NCI-H2227 (cell line): Measurements from ENCODE around the gene C2orf42.
"Not testable (repeated sequence)": the region's sequence is repeated elsewhere in the genome, so short reads cannot be mapped to it uniquely, and the experiment has no call there.

ENCODE experiments used
- DNase-seq: peaks from one replicate; lab custom pipeline; 2025; ENCODE audit not compliant: unreplicated experiment; lab: John Stamatoyannopoulos, UW

C2orf42 gene

GRCh38 chr2:70132244-70133126, 58.3 kb downstream of the C2orf42 start:
- peak; percentile 37 for DNase-seq

- not testable (repeated sequence) for DNase-seq
These were observed 59.3 kb downstream of the C2orf42 start for GRCh38 chr2:70131344-70132143.

- no peak for DNase-seq
These were observed 62.8 kb downstream of the C2orf42 start for GRCh38 chr2:70128005-70128404.

- DNase-seq: no peak
These were observed 64.4 kb downstream of the C2orf42 start for GRCh38 chr2:70126413-70126812.

DNA sequence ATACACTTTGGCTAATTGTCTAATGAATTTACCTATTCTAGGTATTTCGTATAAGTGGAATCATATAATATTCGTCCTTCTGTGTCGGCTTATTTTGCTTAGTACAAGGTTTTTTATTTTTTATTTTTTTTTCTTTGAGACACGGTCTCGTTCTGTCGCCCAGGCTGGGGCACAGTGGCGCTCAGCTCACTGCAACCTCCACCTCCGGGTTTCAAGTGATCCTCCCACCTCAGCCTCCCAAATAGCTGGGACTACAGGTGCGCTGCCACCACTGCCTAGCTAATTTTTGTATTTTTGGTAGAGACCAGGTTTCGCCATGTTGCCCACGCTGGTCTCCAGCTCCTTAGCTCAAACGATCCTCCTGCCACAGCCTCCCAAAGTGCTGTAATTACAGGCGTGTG, 65.3 kb downstream of the C2orf42 start:
- DNase-seq: no peak

DNA sequence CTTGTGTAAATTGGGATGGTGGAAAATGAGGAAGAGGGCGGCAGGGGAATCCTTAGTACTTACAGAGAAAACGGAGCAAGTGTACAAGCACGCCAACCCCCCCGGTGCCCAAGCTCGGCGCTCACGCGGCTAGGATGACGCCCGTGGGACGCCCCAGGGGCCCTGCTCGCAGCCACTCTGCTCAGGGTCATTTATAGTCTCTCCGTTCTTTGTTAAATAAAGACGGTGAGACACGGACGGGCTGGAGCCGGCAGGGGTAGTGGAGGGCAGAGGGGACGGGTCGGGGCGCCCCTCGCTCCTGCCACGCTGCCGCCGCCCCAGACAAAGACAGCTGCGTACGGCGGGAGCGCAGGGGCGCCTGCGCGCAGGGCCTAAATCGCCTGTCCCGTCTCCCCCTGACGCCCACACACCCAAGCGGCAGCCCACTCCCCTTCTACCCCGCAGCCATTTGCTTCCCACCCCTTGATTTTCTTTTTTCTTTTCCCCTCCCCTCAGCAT, 65.8 kb downstream of the C2orf42 start:
- DNase-seq: peak; percentile 82

DNA sequence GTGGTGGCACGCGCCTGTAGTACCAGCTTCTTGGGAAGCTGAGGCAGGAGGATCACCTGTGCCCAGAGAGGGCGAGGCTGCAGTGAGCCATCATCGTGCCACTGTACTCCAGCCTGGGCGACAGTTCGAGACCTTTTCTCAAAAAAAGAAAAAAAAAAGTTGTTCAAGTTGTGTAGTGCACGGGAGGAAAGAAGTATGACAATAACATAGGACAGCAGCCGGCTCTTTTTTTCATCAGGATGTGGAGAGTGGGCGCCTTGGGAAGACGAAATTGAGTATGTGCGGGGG, 67.0 kb downstream of the C2orf42 start:
- no peak for DNase-seq

DNA sequence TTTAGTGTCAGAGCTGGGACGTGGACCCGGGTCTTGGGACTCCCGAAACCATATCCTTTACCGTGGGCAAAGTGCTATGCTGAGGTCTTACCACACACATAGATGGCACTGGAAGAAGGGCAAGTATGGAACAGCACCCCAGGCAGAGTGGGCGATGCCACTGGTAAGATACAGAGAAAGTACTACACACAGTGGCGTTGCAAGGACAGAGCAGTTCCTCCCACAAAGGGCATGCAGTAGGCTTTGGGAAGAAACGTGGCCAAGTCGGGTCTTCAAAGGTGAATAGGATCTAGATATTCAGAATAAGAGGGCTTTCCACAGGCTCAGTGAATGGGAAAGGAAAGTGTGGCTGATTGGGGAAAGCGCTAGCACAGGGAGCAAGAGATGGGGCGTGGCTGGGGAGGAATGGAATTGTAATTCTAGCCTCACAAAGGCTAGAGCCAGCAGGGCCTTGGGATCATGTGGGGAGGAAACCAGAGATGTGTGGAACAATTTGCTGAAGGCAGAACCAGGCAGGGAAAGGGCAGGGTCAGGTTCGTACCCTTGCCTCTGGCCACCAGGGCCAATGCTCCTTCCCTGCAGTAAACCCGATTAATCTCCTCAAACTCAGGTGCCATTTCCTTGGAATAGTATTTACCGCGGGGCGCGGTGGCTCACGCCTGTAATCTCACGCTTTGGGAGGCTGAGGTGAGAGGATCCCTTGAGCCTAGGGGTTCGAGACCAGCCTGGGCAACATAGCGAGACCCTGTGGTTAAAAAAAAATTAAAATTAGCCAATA, 67.6 kb downstream of the C2orf42 start:
- DNase-seq: peak; percentile 55

GRCh38 chr2:70122470-70122869, 68.3 kb downstream of the C2orf42 start:
- no peak for DNase-seq

GRCh38 chr2:70121627-70122372, 69.0 kb downstream of the C2orf42 start:
- no peak for DNase-seq

GRCh38 chr2:70118798-70119454, 71.9 kb downstream of the C2orf42 start:
- DNase-seq: peak; percentile 73

DNA sequence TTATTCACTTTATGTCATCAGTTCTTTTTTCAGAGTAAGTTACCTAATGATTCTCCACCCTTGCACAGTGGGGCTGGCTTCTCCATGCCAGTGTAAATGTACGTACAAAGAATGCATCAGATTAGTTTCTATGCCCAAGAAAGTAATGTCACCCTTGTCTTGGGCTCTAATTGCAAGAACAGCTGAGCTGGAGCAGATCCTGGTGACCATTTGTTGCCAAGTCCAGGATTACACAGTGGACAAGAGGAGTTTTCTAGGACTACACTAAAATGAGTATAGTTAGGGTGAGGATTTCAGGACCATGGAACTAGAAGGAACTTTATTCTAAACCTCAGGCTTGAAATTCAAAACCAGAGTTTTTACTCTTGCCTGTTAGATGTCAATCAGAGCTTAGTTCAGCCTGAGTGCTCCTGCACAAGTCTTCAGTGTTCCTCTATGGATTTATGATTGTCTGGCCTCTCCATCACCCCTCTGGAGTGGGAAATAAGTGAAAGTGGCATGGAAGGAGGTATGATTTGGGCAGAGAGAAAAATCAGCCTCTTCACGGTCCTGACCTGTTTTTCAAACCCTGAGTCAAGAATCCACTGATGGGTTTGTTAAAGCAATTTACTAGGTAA, 73.8 kb downstream of the C2orf42 start:
- DNase-seq: no peak

DNA sequence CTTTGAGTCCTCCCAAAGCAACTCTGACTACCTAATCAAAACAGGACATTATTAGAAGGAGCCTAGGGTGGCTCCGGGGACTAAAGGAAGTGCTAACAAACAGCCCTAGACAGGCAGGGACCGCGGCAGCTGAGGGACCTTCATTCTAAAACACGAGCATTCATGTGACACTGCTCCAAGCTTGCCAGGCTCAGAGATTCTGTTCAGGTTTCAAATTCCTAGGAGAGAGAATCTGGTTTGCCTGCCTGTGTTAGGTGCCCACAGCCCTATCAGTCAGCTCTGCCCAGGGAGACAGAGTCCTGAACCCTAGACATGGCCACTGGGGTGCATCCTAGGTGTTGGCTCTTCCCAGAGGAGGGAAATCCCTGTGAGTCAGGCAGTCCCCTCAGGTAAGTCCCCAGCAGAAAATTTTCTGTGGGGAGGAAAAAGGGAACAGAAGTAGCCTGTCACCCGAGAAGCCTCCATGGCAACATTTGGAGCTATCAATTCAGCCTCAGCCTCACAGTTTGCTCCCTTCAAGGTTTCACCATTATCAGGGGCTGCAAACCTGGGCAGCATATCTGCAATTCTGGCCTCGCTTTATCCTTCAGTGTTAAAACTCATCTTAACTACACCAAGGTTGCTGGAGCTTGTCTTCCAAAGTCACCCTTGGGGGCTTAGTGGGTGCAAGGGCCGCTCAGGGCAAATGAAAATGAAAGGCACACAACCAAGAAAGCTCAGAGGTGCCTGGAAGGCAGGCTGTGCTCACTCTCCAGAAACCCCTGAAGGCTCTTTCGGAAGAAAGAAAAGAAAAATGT, 75.0 kb downstream of the C2orf42 start:
- DNase-seq: no peak

DNA sequence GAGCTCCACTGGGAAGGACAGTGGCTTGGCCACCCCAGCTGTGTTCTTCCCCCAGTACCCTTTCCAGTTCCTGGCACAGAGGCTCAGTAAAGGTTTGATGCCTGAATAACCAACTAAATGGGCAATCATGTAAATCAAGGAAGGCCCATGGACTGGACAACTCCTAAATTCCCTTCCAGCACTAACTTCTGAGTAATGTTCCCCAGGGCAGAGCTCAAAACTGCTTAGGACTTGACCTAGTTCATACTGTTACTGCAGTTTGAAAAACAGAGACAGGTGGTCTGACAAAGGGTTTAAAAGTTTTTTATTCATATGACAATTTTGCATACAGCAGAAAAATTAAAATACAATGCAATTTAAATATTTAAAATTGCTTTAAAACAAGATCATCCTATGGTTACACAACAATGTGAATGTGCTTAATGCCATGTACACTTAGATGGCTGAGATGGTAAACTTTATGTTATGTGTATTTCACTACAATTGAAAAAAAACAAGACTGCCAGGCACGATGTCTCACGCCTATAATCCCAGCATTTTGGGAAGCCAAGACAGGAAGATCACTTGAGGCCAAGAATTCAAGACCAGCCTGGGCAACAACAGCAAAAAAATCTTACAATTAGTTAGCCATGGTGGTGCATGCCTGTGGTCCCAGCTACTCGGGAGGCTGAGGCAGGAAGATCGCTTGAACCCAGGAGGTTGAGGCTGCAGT, 77.3 kb downstream of the C2orf42 start:
- no peak for DNase-seq

GRCh38 chr2:70111752-70112591, 78.8 kb downstream of the C2orf42 start:
- DNase-seq: no peak

- DNase-seq: not testable (repeated sequence)
These were observed 80.4 kb downstream of the C2orf42 start for GRCh38 chr2:70110397-70110796.

DNA sequence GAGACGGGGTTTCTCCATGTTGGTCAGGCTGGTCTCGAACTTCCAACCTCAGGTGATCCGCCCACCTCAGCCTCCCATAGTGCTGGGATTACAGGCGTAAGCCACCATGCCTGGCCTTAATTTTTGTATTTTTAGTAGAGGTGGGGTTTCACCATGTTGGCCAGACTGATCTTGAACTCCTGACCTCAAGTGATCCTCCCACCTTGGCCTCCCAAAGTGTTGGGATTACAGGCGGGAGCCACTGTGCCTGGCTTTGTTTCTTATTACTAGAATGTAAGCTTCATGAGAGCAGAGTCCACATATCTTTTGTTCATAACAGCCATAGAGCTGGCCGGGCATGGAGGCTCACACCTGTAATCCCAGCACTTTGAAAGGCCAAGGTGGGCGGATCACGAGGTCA, 84.7 kb downstream of the C2orf42 start:
- not testable (repeated sequence) for DNase-seq
